ENCODE data around the gene OCIAD2.
"Not testable (repeated sequence)": the region's sequence is repeated elsewhere in the genome, so short reads cannot be mapped to it uniquely, and the experiment has no call there.

Gene OCIAD2

DNA sequence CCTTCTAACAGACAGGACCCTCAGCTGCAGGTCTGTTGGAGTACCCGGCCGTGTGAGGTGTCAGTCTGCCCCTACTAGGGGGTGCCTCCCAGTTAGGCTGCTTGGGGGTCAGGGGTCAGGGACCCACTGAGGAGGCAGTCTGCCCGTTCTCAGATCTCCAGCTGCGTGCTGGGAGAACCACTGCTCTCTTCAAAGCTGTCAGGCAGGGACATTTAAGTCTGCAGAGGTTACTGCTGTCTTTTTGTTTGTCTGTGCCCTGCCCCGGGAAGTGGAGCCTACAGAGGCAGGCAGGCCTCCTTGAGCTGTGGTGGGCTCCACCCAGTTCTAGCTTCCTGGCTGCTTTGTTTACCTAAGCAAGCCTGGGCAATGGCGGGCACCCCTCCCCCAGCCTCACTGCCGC, 16.5 kb upstream of the OCIAD2 start:
- not testable (repeated sequence) for H3K27ac Mint-ChIP-seq; H3K9me3 Mint-ChIP-seq; H3K4me1 Mint-ChIP-seq (ENCODE audit: low read depth); H3K4me3 Mint-ChIP-seq; H3K27me3 Mint-ChIP-seq; H3K36me3 Mint-ChIP-seq (ENCODE audit: low read depth)

GRCh38 chr4:48914311-48914710, 7.7 kb upstream of the OCIAD2 start:
- no peaks in the 10 kb centered on the region for H3K9me3 Mint-ChIP-seq
- H3K36me3 Mint-ChIP-seq (ENCODE audit: low read depth): no peaks in the 10 kb centered on the region
- no peak overlapping the region for H3K27ac Mint-ChIP-seq
- H3K4me1 Mint-ChIP-seq (ENCODE audit: low read depth): peaks cover 31% of the 10 kb centered on the region
- no peak overlapping the region for H3K4me3 Mint-ChIP-seq
- H3K27me3 Mint-ChIP-seq: no peaks in the 10 kb centered on the region

GRCh38 chr4:48913346-48913745, 6.8 kb upstream of the OCIAD2 start:
- Mint-ChIP-seq H3K36me3 (ENCODE audit: low read depth) (no peaks in the 10 kb centered on the region), H3K27me3 (no peaks in the 10 kb centered on the region), H3K4me3 (no peak overlapping the region)

GRCh38 chr4:48912349-48912748, 5.8 kb upstream of the OCIAD2 start:
- Mint-ChIP-seq H3K4me3 (no peak overlapping the region), H3K9me3 (no peaks in the 10 kb centered on the region), H3K27me3 (no peaks in the 10 kb centered on the region), H3K27ac (no peak overlapping the region), H3K36me3 (ENCODE audit: low read depth) (no peaks in the 10 kb centered on the region), H3K4me1 (ENCODE audit: low read depth) (peaks cover 44% of the 10 kb centered on the region)

More at GRCh38 chr4:48913346-48913745, 6.8 kb upstream of the OCIAD2 start:
- H3K27ac Mint-ChIP-seq: no peak overlapping the region
- no peaks in the 10 kb centered on the region for H3K9me3 Mint-ChIP-seq
- H3K4me1 Mint-ChIP-seq (ENCODE audit: low read depth): peaks cover 41% of the 10 kb centered on the region

DNA sequence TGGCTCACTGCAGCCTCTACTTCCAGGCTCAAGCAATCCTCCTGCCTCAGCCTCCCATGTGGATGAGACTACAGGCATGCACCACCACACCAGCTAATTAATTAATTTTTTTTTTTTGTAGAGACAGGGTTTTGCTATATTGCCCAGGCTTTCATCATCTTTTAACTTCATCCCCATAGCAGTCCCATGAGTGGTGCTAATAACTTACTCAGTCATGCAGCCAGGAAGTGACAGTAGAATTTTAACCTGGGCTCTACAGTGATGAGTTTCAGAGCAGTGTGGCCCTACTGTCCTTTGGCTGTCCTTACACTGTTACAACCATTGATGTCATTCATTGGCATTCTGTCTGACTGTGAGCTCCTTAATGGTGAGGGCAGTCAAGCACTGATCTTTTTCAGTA, 3.9 kb upstream of the OCIAD2 start:
- Mint-ChIP-seq H3K4me1 (ENCODE audit: low read depth) (peaks cover 48% of the 10 kb centered on the region), H3K4me3 (no peak overlapping the region)

GRCh38 chr4:48909697-48910096, 3.1 kb upstream of the OCIAD2 start:
- Mint-ChIP-seq H3K4me1 (ENCODE audit: low read depth) (peaks cover 56% of the 10 kb centered on the region), H3K27ac (peak overlapping the region; percentile 33), H3K9me3 (no peaks in the 10 kb centered on the region), H3K4me3 (no peak overlapping the region), H3K36me3 (ENCODE audit: low read depth) (no peaks in the 10 kb centered on the region), H3K27me3 (no peaks in the 10 kb centered on the region)

More for the DNA sequence above, 3.9 kb upstream of the OCIAD2 start:
- Mint-ChIP-seq H3K9me3 (no peaks in the 10 kb centered on the region), H3K36me3 (ENCODE audit: low read depth) (no peaks in the 10 kb centered on the region), H3K27ac (no peak overlapping the region), H3K27me3 (no peaks in the 10 kb centered on the region)

DNA sequence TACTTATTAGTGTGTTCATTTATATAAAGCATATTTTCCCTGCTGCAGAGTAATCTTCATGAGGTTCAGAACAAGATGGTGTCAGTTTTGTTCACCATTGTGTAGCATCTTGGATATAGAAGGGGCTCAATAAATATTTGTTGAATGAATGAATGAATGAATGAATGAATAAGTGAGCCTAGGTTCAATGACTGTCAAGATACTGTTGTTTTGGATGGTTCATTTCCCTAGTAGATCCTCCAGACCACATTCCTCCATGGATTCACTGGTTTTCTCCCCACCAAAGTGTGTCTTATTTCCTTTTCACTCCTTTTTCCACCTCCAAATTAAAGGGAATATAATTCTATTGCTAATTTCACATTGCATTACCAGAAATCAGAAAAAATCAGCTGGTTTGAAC, 2.1 kb upstream of the OCIAD2 start:
- no peaks in the 10 kb centered on the region for H3K9me3 Mint-ChIP-seq
- no peak overlapping the region for H3K27ac Mint-ChIP-seq
- H3K4me1 Mint-ChIP-seq (ENCODE audit: low read depth): peaks cover 53% of the 10 kb centered on the region
- H3K36me3 Mint-ChIP-seq (ENCODE audit: low read depth): peaks cover 6% of the 10 kb centered on the region
- H3K4me3 Mint-ChIP-seq: no peak overlapping the region
- H3K27me3 Mint-ChIP-seq: no peaks in the 10 kb centered on the region

DNA sequence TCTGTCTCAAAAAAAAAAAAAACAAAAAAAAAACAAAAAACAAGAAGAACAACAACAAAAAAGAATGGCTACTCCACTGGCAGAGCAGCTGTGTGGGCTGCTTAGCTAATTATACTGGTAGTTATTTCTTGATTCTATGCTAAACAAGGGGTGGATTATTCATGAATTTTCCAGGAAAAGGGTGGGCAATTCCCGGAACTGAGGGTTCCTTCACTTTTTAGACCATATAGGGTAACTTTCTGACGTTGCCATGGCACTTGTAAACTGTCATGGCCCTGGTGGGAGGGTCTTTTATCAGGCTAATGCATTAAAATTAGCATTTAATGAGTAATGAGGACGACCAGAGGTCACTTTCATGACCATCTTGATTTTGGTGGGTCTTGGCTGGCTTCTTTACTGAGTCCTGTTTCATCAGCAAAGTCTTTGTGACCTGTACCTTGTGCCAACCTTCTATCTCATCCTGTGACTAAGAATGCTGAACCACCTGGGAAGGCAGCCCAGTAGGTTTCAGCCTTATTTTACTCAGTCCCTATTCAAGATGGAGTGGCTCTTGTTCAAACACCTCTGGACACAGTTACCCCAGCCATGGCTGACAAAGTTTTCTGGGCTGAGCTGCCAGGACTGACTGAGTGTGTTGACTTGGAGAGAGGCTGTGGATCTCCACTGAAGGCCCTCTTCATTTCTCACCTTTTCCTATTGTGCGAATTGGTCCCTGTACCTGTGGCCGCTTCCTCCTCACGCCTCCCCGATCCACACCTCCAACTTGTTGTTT, 1.3 kb upstream of the OCIAD2 start:
- no peaks in the 10 kb centered on the region for H3K27me3 Mint-ChIP-seq
- H3K9me3 Mint-ChIP-seq: no peaks in the 10 kb centered on the region
- peaks cover 12% of the 10 kb centered on the region for H3K36me3 Mint-ChIP-seq (ENCODE audit: low read depth)
- peaks cover 47% of the 10 kb centered on the region for H3K4me1 Mint-ChIP-seq (ENCODE audit: low read depth)
- peak overlapping the region; percentile 49 for H3K27ac Mint-ChIP-seq
- no peak overlapping the region for H3K4me3 Mint-ChIP-seq

DNA sequence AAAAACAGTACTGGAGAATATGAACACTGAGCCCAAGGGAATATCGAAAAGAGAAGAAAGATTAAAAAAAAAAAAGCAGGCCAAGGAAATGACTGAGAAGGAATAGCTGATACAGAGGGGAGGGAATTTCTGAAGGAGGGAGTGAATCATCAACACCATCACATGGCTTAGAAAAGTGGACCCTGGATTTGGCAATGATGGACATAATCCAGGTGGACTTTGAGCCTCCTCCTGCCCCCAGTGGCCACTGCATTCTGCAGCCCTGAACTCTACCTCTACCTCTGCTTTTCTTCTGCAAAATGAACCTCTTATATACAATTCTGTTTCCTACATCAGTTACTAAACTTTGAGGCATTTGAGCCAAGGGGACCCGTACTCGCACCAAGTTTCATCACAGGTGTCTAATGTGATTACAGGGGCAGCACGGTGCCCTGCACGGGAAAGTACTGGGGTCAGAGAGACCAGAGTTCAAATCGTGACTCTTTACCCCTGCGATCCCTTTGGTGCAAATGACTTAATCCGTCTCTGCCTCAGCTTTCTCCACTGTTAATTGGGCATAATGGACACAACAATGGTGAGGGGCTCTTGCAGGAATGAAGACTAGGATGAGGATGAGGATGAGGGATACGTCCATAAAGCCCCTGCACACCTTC, 1.1 kb downstream of the OCIAD2 start:
- Mint-ChIP-seq H3K4me3 (peak overlapping the region; percentile 85), H3K4me1 (ENCODE audit: low read depth) (peaks cover 49% of the 10 kb centered on the region), H3K36me3 (ENCODE audit: low read depth) (peaks cover 22% of the 10 kb centered on the region), H3K27ac (peak overlapping the region; percentile 68), H3K9me3 (no peaks in the 10 kb centered on the region), H3K27me3 (no peaks in the 10 kb centered on the region)

GRCh38 chr4:48904541-48905142, 1.9 kb downstream of the OCIAD2 start:
- no peaks in the 10 kb centered on the region for H3K27me3 Mint-ChIP-seq
- H3K9me3 Mint-ChIP-seq: no peaks in the 10 kb centered on the region
- H3K4me1 Mint-ChIP-seq (ENCODE audit: low read depth): peaks cover 50% of the 10 kb centered on the region
- peaks cover 27% of the 10 kb centered on the region for H3K36me3 Mint-ChIP-seq (ENCODE audit: low read depth)
- H3K27ac Mint-ChIP-seq: peak overlapping the region; percentile 68
- peak overlapping the region; percentile 85 for H3K4me3 Mint-ChIP-seq

- Mint-ChIP-seq H3K4me1 (ENCODE audit: low read depth) (peaks cover 50% of the 10 kb centered on the region), H3K36me3 (ENCODE audit: low read depth) (peaks cover 32% of the 10 kb centered on the region)
Observed at GRCh38 chr4:48904101-48904500, 2.5 kb downstream of the OCIAD2 start.

GRCh38 chr4:48902266-48902665, 4.3 kb downstream of the OCIAD2 start:
- peaks cover 51% of the 10 kb centered on the region for H3K36me3 Mint-ChIP-seq (ENCODE audit: low read depth)
- no peaks in the 10 kb centered on the region for H3K27me3 Mint-ChIP-seq
- peaks cover 48% of the 10 kb centered on the region for H3K4me1 Mint-ChIP-seq (ENCODE audit: low read depth)
- H3K4me3 Mint-ChIP-seq: no peak overlapping the region
- no peak overlapping the region for H3K27ac Mint-ChIP-seq
- H3K9me3 Mint-ChIP-seq: no peaks in the 10 kb centered on the region

More at GRCh38 chr4:48904101-48904500, 2.5 kb downstream of the OCIAD2 start:
- H3K4me3 Mint-ChIP-seq: no peak overlapping the region
- no peaks in the 10 kb centered on the region for H3K9me3 Mint-ChIP-seq
- H3K27ac Mint-ChIP-seq: no peak overlapping the region
- H3K27me3 Mint-ChIP-seq: no peaks in the 10 kb centered on the region

DNA sequence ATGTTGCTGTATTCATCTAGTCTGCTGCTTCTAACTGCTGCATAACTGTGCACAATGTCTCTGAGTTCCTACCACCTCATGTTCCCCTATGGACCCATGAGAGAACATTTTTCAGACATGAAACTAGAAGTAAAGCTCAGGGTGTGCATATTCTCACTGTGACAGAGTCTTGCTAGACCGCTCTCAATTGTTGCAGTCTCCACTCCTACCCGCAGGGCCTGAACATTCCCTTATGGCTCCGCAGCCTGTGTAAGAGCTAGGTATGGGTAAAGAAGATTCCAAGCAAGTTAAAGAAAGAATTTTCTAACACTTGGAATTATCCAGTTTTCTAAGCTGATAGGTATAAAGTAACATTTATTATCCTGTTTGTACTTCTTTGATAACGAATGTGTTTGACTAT, 5.4 kb downstream of the OCIAD2 start:
- H3K4me3 Mint-ChIP-seq: no peak overlapping the region
- no peaks in the 10 kb centered on the region for H3K9me3 Mint-ChIP-seq
- peaks cover 60% of the 10 kb centered on the region for H3K36me3 Mint-ChIP-seq (ENCODE audit: low read depth)
- H3K27ac Mint-ChIP-seq: no peak overlapping the region
- H3K4me1 Mint-ChIP-seq (ENCODE audit: low read depth): peaks cover 42% of the 10 kb centered on the region
- H3K27me3 Mint-ChIP-seq: no peaks in the 10 kb centered on the region

DNA sequence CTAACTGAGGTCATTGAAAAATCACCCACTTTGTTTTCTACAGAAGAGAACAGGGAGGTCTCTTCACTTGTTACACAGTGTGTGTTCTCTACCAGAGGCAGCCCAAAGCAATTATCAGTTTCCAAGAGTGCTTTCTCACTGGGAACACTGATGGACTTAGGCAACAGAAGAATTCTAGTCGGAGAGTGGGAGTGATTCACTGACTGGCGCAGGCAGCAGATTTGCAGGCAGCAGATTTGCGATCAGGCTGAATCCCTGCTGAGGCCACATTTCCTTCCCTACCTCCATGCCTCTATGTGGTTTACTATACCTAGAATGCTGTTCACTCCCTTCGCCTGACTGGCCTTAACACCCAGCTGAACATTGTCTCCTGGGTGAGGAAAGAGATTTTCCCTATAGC, 6.6 kb downstream of the OCIAD2 start:
- Mint-ChIP-seq H3K4me1 (ENCODE audit: low read depth) (peaks cover 32% of the 10 kb centered on the region), H3K27me3 (no peaks in the 10 kb centered on the region), H3K4me3 (peak overlapping the region; percentile 47), H3K9me3 (no peaks in the 10 kb centered on the region), H3K36me3 (ENCODE audit: low read depth) (peaks cover 69% of the 10 kb centered on the region), H3K27ac (peak overlapping the region; percentile 77)

GRCh38 chr4:48899432-48899749, 7.2 kb downstream of the OCIAD2 start:
- Mint-ChIP-seq H3K4me3 (peak overlapping the region; percentile 47), H3K27me3 (no peaks in the 10 kb centered on the region), H3K36me3 (ENCODE audit: low read depth) (peaks cover 72% of the 10 kb centered on the region), H3K27ac (peak overlapping the region; percentile 77), H3K9me3 (no peaks in the 10 kb centered on the region), H3K4me1 (ENCODE audit: low read depth) (peaks cover 26% of the 10 kb centered on the region)

All from stimulated activated naive CD8-positive, alpha-beta T cell treated with anti-CD3 and anti-CD28 coated beads, Interleukin-15, Interleukin-2, amounts not matched to agents 100 ng/mL and 50 ng/mL, for 24 hours (primary cell).